OCI-LY7 (cell line): ENCODE data around the gene ZMIZ1. TPM values are rescaled to one million over a fixed set of nuclear protein-coding genes. Genes with fewer than 3 reads are reported as not detected.

Experiments
- BruUV-seq: library from RNA; stranded (reverse); fragments of 400-500 nt; replicated peaks from 2 replicates; lab custom pipeline; 2021; lab: Mats Ljungman, UMichigan
- CTCF ChIA-PET: fragments of 300-600 bp; sonication (Branson Sonifier 250); formaldehyde crosslinking; loops from one replicate; lab custom pipeline; 2022; ENCODE audit warnings: antibody characterized with exemption; ENCODE audit not compliant: unreplicated experiment; lab: Charles Lee
- POLR2A ChIA-PET: fragments of 300-600 bp; sonication (Branson Sonifier 250); formaldehyde crosslinking; loops from one replicate; lab custom pipeline; 2022; ENCODE audit warnings: antibody characterized with exemption; lab: Charles Lee
- DNase-seq: peaks from one replicate; pipeline ENCODE4 v3.0.0-alpha.2; 2015; ENCODE audit warnings: low spot score
- H2AFZ ChIP-seq: fragments of 200-600 bp; sonication (generic), shearing (Covaris generic); 2 replicates; pipeline ENCODE4 v1.6.1; 2014; ENCODE audit warnings: mild to moderate bottlenecking, antibody characterized with exemption, low read length, moderate library complexity
- H3K27ac ChIP-seq: fragments of 200-600 bp; sonication (generic); 2 replicates; pipeline ENCODE4 v1.5.1; 2014; ENCODE audit warnings: mixed run types, low read depth, mild to moderate bottlenecking, moderate library complexity, low read length, inconsistent platforms; ENCODE audit not compliant: poor library complexity, severe bottlenecking
- H3K36me3 ChIP-seq: fragments of 200-600 bp; sonication (generic); 2 replicates; pipeline ENCODE4 v1.6.1; 2014; ENCODE audit warnings: mild to moderate bottlenecking, antibody characterized with exemption, low read length, moderate library complexity, mixed read lengths; ENCODE audit not compliant: insufficient read depth
- H3K4me1 ChIP-seq: fragments of 200-600 bp; sonication (generic); 2 replicates; pipeline ENCODE4 v1.5.1; 2014; ENCODE audit warnings: mild to moderate bottlenecking, low read length; ENCODE audit not compliant: insufficient read depth, poor library complexity, severe bottlenecking
- H3K4me2 ChIP-seq: fragments of 200-600 bp; sonication (generic); 2 replicates; pipeline ENCODE4 v1.6.1; 2014; ENCODE audit warnings: mild to moderate bottlenecking, low read length
- H3K4me3 ChIP-seq: fragments of 200-600 bp; sonication (generic); 2 replicates; pipeline ENCODE4 v1.5.1; 2014; ENCODE audit warnings: mild to moderate bottlenecking, low read depth, low read length; ENCODE audit not compliant: poor library complexity, severe bottlenecking
- H3K79me2 ChIP-seq: fragments of 200-600 bp; sonication (generic); 2 replicates; pipeline ENCODE4 v1.6.1; 2016; ENCODE audit warnings: low read depth, mild to moderate bottlenecking, low read length, moderate library complexity, mixed read lengths; ENCODE audit not compliant: insufficient read depth
- H3K9me2 ChIP-seq: fragments of 200-600 bp; sonication (generic); 2 replicates; pipeline ENCODE4 v1.6.1; 2016; ENCODE audit warnings: mild to moderate bottlenecking, low read length, mixed read lengths; ENCODE audit not compliant: insufficient read depth
- H3K9me3 ChIP-seq: fragments of 200-600 bp; sonication (generic); 2 replicates; pipeline ENCODE4 v1.6.1; 2014; ENCODE audit warnings: mild to moderate bottlenecking, mixed run types, low read length, mixed read lengths
- H4K20me1 ChIP-seq: fragments of 200-600 bp; sonication (generic); 2 replicates; pipeline ENCODE4 v1.6.1; 2014; ENCODE audit warnings: mild to moderate bottlenecking, antibody characterized with exemption, low read length, moderate library complexity, mixed read lengths; ENCODE audit not compliant: insufficient read depth
- CTCF ChIP-seq: fragments of 200-600 bp; sonication (generic); conservative IDR thresholded peaks from 2 replicates; pipeline ENCODE4 v1.5.1; 2014; ENCODE audit warnings: mild to moderate bottlenecking, antibody characterized with exemption, low read length, moderate library complexity, mixed read lengths
- EZH2phosphoT487 ChIP-seq: fragments of 200-600 bp; sonication (generic); IDR thresholded peaks from 2 replicates; pipeline ENCODE4 v1.6.1; 2018; ENCODE audit warnings: low read depth, borderline replicate concordance, mild to moderate bottlenecking, mixed run types, antibody characterized with exemption, low read length, moderate library complexity, mixed read lengths
- intact Hi-C: fragments of 100-400 bp; cut with micrococcal nuclease; formaldehyde crosslinking; loops from one replicate; pipeline ENCODE4 v1.10.0; 2022; ENCODE audit not compliant: unreplicated experiment
- total RNA-seq, 2 experiments: library from RNA; depleted of rRNA in 1 of 2; stranded (reverse); fragments of >200 nt in 1 of 2; shearing (Covaris generic) in 1 of 2; gene quantifications; 2 replicates each; pipeline ENCODE4 v1.2.3, GENCODE V29; 2014 to 2022

Gene ZMIZ1
- total RNA-seq, 2 experiments from 2014 or later: 20.4 to 66.9 TPM

GRCh38 chr10:79206300-79207095 lies 137.7 kb downstream of the ZMIZ1 start:
- Histone ChIP-seq H3K79me2 (no peaks in the 10 kb centered on the region), H3K9me3 (no peaks in the 10 kb centered on the region), H3K36me3 (no peaks in the 10 kb centered on the region; the same call in 1 of the 2 replicates), H3K4me1 (peaks cover 5% of the 10 kb centered on the region), H3K4me2 (no peak overlapping the region), H4K20me1 (no peaks in the 10 kb centered on the region), H3K27ac (no peak overlapping the region), H3K9me2 (no peaks in the 10 kb centered on the region), H3K4me3 (no peak overlapping the region), H2AFZ (no peak overlapping the region)
- no peak for DNase-seq
- ChIA-PET POLR2A (interaction anchor here (0.5 to 0.6 kb wide), 2 partner anchors 92 to 1720 kb away, joined by 3 read pairs; no protein-coding TSS in a partner anchor), CTCF (no interaction called here)
- TF ChIP-seq CTCF (no peak), EZH2phosphoT487 (no peak)
- no TSS peak for BruUV-seq
- intact Hi-C loops: no loop called here

- Histone ChIP-seq H3K79me2 (no peaks in the 10 kb centered on the region), H3K9me3 (no peaks in the 10 kb centered on the region), H3K4me2 (no peak overlapping the region), H4K20me1 (no peaks in the 10 kb centered on the region), H3K9me2 (no peaks in the 10 kb centered on the region), H3K4me3 (no peak overlapping the region), H3K27ac (no peak overlapping the region), H3K4me1 (peaks cover 5% of the 10 kb centered on the region), H2AFZ (no peak overlapping the region), H3K36me3 (no peaks in the 10 kb centered on the region; the same call in 1 of the 2 replicates)
- no TSS peak for BruUV-seq
- ChIA-PET CTCF (no interaction called here), POLR2A (no interaction called here)
- intact Hi-C loops: no loop called here
- no peak for DNase-seq
- TF ChIP-seq CTCF (no peak), EZH2phosphoT487 (no peak)
These were observed 138.3 kb downstream of the ZMIZ1 start for GRCh38 chr10:79207096-79207357.

- no peaks in the 10 kb centered on the region for H4K20me1 ChIP-seq
- peaks cover 5% of the 10 kb centered on the region for H3K4me1 ChIP-seq
- H3K79me2 ChIP-seq: no peaks in the 10 kb centered on the region
- no peaks in the 10 kb centered on the region; the same call in 1 of the 2 replicates for H3K36me3 ChIP-seq
- no TSS peak for BruUV-seq
- CTCF ChIA-PET: no interaction called here
- POLR2A ChIA-PET: no interaction called here
- no peak for DNase-seq
- H3K27ac ChIP-seq: no peak overlapping the region
- no peak for TF ChIP-seq EZH2phosphoT487
- no peak for TF ChIP-seq CTCF
- no peak overlapping the region for H3K4me3 ChIP-seq
- H3K9me3 ChIP-seq: no peaks in the 10 kb centered on the region
- no peak overlapping the region for H2AFZ ChIP-seq
- no peak overlapping the region for H3K4me2 ChIP-seq
- H3K9me2 ChIP-seq: no peaks in the 10 kb centered on the region
- intact Hi-C loops: no loop called here
These were observed 139.0 kb downstream of the ZMIZ1 start for GRCh38 chr10:79207726-79208125.
